HG03558 (cell line): ENCODE measurements around the gene CCNL2.
"Not testable (repeated sequence)": the region's sequence is repeated elsewhere in the genome, so short reads cannot be mapped to it uniquely, and the experiment has no call there.

ENCODE experiments used
- ATAC-seq: cut with Tn5 transposase; IDR thresholded peaks from one replicate; pipeline ENCODE4 v1.9.1; 2021; ENCODE audit warnings: moderate number of reproducible peaks; ENCODE audit not compliant: unreplicated experiment; ENCODE audit errors: extremely low read depth

Gene CCNL2

GRCh38 chr1:1399187-1399871 lies at the start of gene CCNL2:
TSS of gene CCNL2 (minus strand) at chr1:1399335. CDS start at chr1:1399306, 29 bp downstream.
- peak; percentile 83 for ATAC-seq

GRCh38 chr1:1446631-1447030 lies 47.5 kb upstream of the CCNL2 start:
- not testable (repeated sequence) for ATAC-seq

- ATAC-seq: no peak
Measured at GRCh38 chr1:1442069-1442770, 43.1 kb upstream of the CCNL2 start.

GRCh38 chr1:1441002-1441888 lies 42.1 kb upstream of the CCNL2 start:
- ATAC-seq: no peak

- ATAC-seq: no peak
Measured at GRCh38 chr1:1440262-1441001, 41.3 kb upstream of the CCNL2 start.

- no peak for ATAC-seq
Measured at GRCh38 chr1:1439546-1440261, 40.6 kb upstream of the CCNL2 start.

- ATAC-seq: no peak
Measured at GRCh38 chr1:1438531-1439381, 39.6 kb upstream of the CCNL2 start.

GRCh38 chr1:1437904-1438376 lies 38.8 kb upstream of the CCNL2 start:
- ATAC-seq: no peak

- ATAC-seq: no peak
Measured at GRCh38 chr1:1437033-1437903, 38.1 kb upstream of the CCNL2 start.

GRCh38 chr1:1436630-1437032 lies 37.5 kb upstream of the CCNL2 start:
- no peak for ATAC-seq

GRCh38 chr1:1435911-1436629 lies 36.9 kb upstream of the CCNL2 start:
- ATAC-seq: no peak

GRCh38 chr1:1435106-1435903 lies 36.2 kb upstream of the CCNL2 start, which contains the start of gene VWA1:
TSS of gene VWA1 (plus strand) at chr1:1435690. CDS start at chr1:1435749, 59 bp downstream.
- no peak for ATAC-seq

- ATAC-seq: no peak
Measured at GRCh38 chr1:1434824-1435105, 35.6 kb upstream of the CCNL2 start.

- no peak for ATAC-seq
Measured at GRCh38 chr1:1434131-1434823, 35.1 kb upstream of the CCNL2 start.

- ATAC-seq: no peak
Measured at GRCh38 chr1:1433804-1434130, 34.6 kb upstream of the CCNL2 start.
